Activated CD8-positive, alpha-beta memory T cell treated with anti-CD3 and anti-CD28 coated beads for 48 hours (primary cell): ENCODE measurements around the gene SAMD10.

Experiments used
- DNase-seq, 3 experiments: peaks; one replicate each; pipeline ENCODE4 v3.0.0-alpha.2; 2020; ENCODE audit warnings: low read depth in 2 of 3, low spot score in 2 of 3

SAMD10 gene

GRCh38 chr20:63957690-63958441 is 21.6 kb downstream of the SAMD10 start:
- DNase-seq = no peak

- no peak for DNase-seq
These were observed 22.3 kb downstream of the SAMD10 start for GRCh38 chr20:63957004-63957689.

- DNase-seq = no peak
These were observed 22.8 kb downstream of the SAMD10 start for GRCh38 chr20:63956664-63957003.

GRCh38 chr20:63955827-63956663 is 23.4 kb downstream of the SAMD10 start, which contains the start of gene UCKL1:
UCKL1 (minus strand) TSS chr20:63956416; CDS start chr20:63956372, 44 bp downstream.
- DNase-seq = peak in 1 of 3 experiments; percentile 69

GRCh38 chr20:63955281-63955826 is 24.1 kb downstream of the SAMD10 start:
- no peak for DNase-seq

- DNase-seq = no peak
These were observed 25.5 kb downstream of the SAMD10 start for GRCh38 chr20:63953764-63954429.

GRCh38 chr20:63952769-63953168 is 26.7 kb downstream of the SAMD10 start:
- no peak for DNase-seq

- DNase-seq = no peak
These were observed 27.3 kb downstream of the SAMD10 start for GRCh38 chr20:63952210-63952535.

- no peak for DNase-seq
These were observed 27.8 kb downstream of the SAMD10 start for GRCh38 chr20:63951398-63952209.

- DNase-seq = no peak
These were observed 28.6 kb downstream of the SAMD10 start for GRCh38 chr20:63950701-63951397.

GRCh38 chr20:63947638-63948456 is 31.6 kb downstream of the SAMD10 start:
- DNase-seq = no peak

GRCh38 chr20:63946986-63947637 is 32.3 kb downstream of the SAMD10 start:
- DNase-seq = no peak

GRCh38 chr20:63945921-63946920 is 33.2 kb downstream of the SAMD10 start:
- DNase-seq = no peak

- no peak for DNase-seq
These were observed 34.3 kb downstream of the SAMD10 start for GRCh38 chr20:63945031-63945658.

- no peak for DNase-seq
These were observed 35.1 kb downstream of the SAMD10 start for GRCh38 chr20:63944078-63944941.

- no peak for DNase-seq
These were observed 35.7 kb downstream of the SAMD10 start for GRCh38 chr20:63943808-63944077.
